Uterus (tissue), 4 donors: ENCODE results near the gene NRXN3. TPM values are rescaled to one million over a fixed set of nuclear protein-coding genes. Genes with fewer than 3 reads are reported as not detected.

Source experiments
- DNase-seq, 2 donors: peaks; one replicate each; pipeline ENCODE4 v3.0.0-alpha.2; 2019 to 2020
- H3K27ac ChIP-seq, 2 donors: fragments of 200-600 bp; sonication (generic); 1 replicate in 1 of 2; 2 replicates in 1 of 2; pipeline ENCODE4 v1.5.1; 2016 to 2018
- H3K27me3 ChIP-seq, 2 donors: fragments of 200-600 bp; sonication (generic); one replicate each; pipeline ENCODE4 v1.5.1; 2018 to 2019; ENCODE audit warnings: control low read depth in 1 of 2
- H3K36me3 ChIP-seq, 2 donors: fragments of 200-600 bp; sonication (generic); one replicate each; pipeline ENCODE4 v1.5.1; 2019; ENCODE audit warnings: control low read depth in 1 of 2
- H3K4me1 ChIP-seq, 2 donors: fragments of 200-600 bp; sonication (generic); one replicate each; pipeline ENCODE4 v1.5.1; 2018 to 2019; ENCODE audit warnings: control low read depth in 1 of 2
- H3K4me3 ChIP-seq, 2 donors: fragments of 200-600 bp; sonication (generic); 1 replicate in 1 of 2; 2 replicates in 1 of 2; pipeline ENCODE4 v1.5.1; 2018 to 2019; ENCODE audit warnings: mild to moderate bottlenecking in 1 of 2
- H3K9me3 ChIP-seq, 2 donors: fragments of 200-600 bp; sonication (generic); one replicate each; pipeline ENCODE4 v1.5.1; 2019; ENCODE audit warnings: control low read depth in 1 of 2
- CTCF ChIP-seq, 4 experiments: fragments of 200-600 bp in 2 of 4; fragments of 450-650 bp in 2 of 4; sonication (generic) in 2 of 4; IDR thresholded peaks; one replicate each; pipeline ENCODE4 v1.5.1; 2016 to 2019; ENCODE audit warnings: antibody characterized with exemption in 4 of 4, mild to moderate bottlenecking in 2 of 4, moderate library complexity in 1 of 4
- POLR2A ChIP-seq, 2 donors: fragments of 450-650 bp; IDR thresholded peaks; one replicate each; pipeline ENCODE4 v1.6.1; 2016; ENCODE audit warnings: antibody characterized with exemption in 2 of 2, mild to moderate bottlenecking in 1 of 2, moderate library complexity in 1 of 2
- intact Hi-C: fragments of 100-400 bp; cut with DNase I; formaldehyde crosslinking; loops from one replicate; pipeline ENCODE4 v1.15.1; 2023; ENCODE audit warnings: low total_unique reads
- total RNA-seq, 4 donors: library from RNA; depleted of rRNA in 3 of 4; stranded (reverse); fragments of >200 nt in 3 of 4; gene quantifications; one replicate each; pipeline versions ENCODE4 v1.1.0 to v1.2.4, GENCODE V29; 2014 to 2023
- donor health status: DM: yes; HTN: yes; CAD: no.

The NRXN3 gene
- total RNA-seq, 4 donors from 2014 or later, result 2.9 to 17.0 (median 4.4) TPM

DNA sequence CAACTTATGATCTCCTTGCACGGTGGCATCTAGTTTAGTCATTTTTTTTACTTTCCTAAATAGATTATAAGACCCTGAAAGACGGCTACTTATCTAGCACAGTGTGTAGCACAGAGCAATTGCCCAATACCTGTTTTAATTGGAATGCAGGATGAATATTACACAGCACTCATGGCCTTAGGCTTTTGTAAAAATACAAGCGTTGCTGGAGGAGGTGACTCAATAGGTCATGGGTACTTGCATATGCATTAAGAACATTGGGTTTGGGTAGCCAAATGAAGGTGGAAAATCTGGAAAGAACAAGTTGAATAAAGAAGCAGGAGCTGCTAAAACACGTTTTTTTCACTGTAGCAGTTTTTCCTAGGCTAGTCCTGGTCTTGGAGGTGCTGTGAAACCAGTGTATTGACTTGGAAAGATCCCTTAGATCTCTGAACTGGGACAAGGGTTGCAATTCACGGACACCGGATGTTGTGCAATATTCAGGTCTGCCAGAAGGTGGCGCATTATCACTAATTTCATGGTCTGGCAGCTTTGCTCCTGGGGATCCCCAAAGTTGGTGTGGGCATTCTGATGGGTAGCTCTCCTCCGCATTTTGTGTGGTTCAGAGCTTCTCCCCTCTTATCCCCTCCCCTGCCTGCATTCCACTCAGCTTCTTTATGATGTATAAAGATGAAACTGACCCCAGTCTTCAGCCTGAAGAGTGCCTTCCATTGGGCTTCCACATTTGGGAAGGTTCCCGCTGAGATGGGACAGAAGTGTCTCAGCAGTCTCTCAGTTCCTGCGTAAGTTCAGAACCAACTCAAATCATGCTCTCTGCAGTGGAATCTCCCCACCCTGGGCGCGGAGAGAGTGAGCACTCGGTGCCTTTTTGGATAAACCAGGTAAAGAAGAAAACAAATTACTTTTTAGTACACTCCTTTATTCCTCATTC is 278.3 kb downstream of the NRXN3 start:
- Histone ChIP-seq H3K36me3 (no peaks in the 10 kb centered on the region), H3K4me3 (no peak overlapping the region), H3K27ac (no peak overlapping the region), H3K9me3 (no peaks in the 10 kb centered on the region), H3K27me3 (no peaks in the 10 kb centered on the region), H3K4me1 (no peaks in the 10 kb centered on the region)
- intact Hi-C loops, result no loop called here
- TF ChIP-seq CTCF (IDR thresholded peaks at IDR 0.05) (no peak), POLR2A (IDR thresholded peaks at IDR 0.05) (no peak)
- no peak for DNase-seq

DNA sequence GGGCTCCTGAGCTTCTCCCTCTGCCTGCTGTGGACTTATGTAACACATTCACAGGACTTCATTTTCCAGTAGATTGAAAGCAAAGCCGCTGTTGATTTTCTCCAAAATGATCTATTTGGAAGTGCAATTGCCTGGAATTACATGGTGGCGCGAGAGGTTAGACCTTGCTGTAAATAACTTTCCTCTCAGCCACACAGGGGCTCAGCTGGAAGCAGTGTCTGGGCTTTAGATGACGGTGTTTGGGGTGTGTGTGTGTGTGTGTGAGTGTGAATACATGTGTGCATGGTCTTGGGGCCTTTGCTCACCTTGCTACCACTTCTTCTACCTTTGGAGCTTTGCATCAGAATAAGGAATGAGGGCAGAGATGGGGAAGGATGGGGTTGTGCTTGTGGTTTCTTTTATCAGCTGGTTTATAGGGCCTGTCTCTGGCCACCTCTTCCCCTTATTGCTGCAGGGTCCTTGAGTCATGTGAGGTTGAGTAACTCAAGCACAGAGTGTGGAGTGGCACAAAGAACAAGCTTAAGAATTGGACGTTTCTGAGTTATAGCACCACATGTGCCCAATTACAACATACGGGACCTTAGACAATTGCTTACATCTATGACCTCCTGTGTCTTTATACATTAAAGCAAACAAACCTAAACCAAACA is 280.6 kb downstream of the NRXN3 start:
- Histone ChIP-seq H3K36me3 (no peaks in the 10 kb centered on the region), H3K4me3 (no peak overlapping the region), H3K27ac (no peak overlapping the region), H3K9me3 (no peaks in the 10 kb centered on the region), H3K4me1 (no peaks in the 10 kb centered on the region), H3K27me3 (no peaks in the 10 kb centered on the region)
- intact Hi-C loops, result no loop called here
- TF ChIP-seq POLR2A (IDR thresholded peaks at IDR 0.05) (no peak), CTCF (IDR thresholded peaks at IDR 0.05) (no peak)
- no peak for DNase-seq

DNA sequence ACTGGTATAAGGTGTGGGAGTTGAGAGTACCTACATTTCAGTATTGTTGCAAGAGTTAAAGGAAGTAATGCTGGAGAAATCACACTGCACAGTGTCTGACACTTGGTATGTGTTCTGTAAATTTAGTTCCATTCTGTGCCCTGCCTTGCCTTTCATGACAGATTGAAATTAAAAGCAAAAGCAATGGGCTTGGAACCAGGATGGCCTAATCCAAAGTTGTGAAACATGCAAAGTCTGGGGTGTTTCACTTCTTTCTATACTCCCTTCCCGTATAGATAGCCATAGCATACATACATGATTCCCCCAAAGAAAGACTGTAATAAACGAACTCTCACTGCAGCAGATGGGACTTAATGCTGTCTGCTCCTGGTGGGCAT is 281.1 kb downstream of the NRXN3 start:
- intact Hi-C loops, result no loop called here
- no peak overlapping the region for H3K27ac ChIP-seq
- TF ChIP-seq POLR2A (IDR thresholded peaks at IDR 0.05), result no peak
- no peak for TF ChIP-seq CTCF (IDR thresholded peaks at IDR 0.05)

DNA sequence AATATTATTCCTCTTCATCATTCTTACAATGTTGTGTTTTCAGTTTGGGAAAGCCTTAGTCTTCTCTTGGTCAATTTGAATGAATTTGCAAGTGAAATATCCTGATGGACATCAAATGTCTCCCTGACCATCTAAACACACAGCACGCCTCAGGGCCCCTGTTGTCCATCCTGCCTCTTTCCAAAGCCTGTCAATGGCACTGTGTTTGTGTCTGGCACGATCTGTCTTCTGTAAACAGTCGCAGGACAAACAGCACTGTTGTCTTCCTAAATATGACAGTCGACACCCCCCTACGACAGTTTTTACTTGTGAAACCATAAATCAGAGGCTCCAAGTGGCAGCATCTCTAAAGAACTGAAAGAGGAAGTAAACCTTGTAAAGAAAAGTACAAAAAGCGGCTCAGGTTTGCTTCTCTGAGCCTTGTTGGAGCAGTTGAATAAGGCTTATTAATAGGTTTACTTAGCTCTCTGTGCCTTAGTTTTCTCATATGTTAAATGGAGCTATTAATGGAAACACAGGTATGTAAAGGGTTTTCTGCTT is 285.8 kb downstream of the NRXN3 start:
- Histone ChIP-seq H3K36me3 (no peaks in the 10 kb centered on the region), H3K4me1 (no peaks in the 10 kb centered on the region), H3K9me3 (no peaks in the 10 kb centered on the region), H3K4me3 (no peak overlapping the region), H3K27ac (no peak overlapping the region), H3K27me3 (no peaks in the 10 kb centered on the region)
- intact Hi-C loops, result no loop called here
- no peak for TF ChIP-seq POLR2A (IDR thresholded peaks at IDR 0.05)
- TF ChIP-seq CTCF (IDR thresholded peaks at IDR 0.05), result no peak
- DNase-seq, result no peak

More for the DNA sequence above, 281.1 kb downstream of the NRXN3 start:
- Histone ChIP-seq H3K4me3 (no peak overlapping the region), H3K36me3 (no peaks in the 10 kb centered on the region), H3K27me3 (no peaks in the 10 kb centered on the region), H3K4me1 (no peaks in the 10 kb centered on the region), H3K9me3 (no peaks in the 10 kb centered on the region)
- DNase-seq, result no peak

GRCh38 chr14:78469947-78470346 is 299.8 kb downstream of the NRXN3 start:
- Histone ChIP-seq H3K9me3 (no peaks in the 10 kb centered on the region), H3K4me3 (no peak overlapping the region), H3K27me3 (no peaks in the 10 kb centered on the region), H3K4me1 (no peaks in the 10 kb centered on the region), H3K36me3 (no peaks in the 10 kb centered on the region), H3K27ac (no peak overlapping the region)
- TF ChIP-seq POLR2A (IDR thresholded peaks at IDR 0.05), result no peak
- no peak for TF ChIP-seq CTCF (IDR thresholded peaks at IDR 0.05)
- intact Hi-C loops, result no loop called here
- no peak for DNase-seq
